Activated CD8-positive, alpha-beta T cell treated with anti-CD3 and anti-CD28 coated beads for 36 hours (primary cell): ENCODE results near the gene CRISP2. TPM values are rescaled to one million over a fixed set of nuclear protein-coding genes. Genes with fewer than 3 reads are reported as not detected.

Source experiments
- ATAC-seq: fragments of 200-7000 bp; cut with Tn5 transposase; one replicate; pipeline ENCODE4 v1.10.0; 2021; ENCODE audit warnings: mild to moderate bottlenecking, moderate library complexity
- CTCF ChIA-PET: fragments of 350-600 bp; sonication (Branson Sonifier 250); formaldehyde crosslinking; loops from one replicate; lab custom pipeline; 2021; ENCODE audit warnings: antibody characterized with exemption; lab: Charles Lee
- POLR2A ChIA-PET: fragments of 350-600 bp; sonication (Branson Sonifier 250); formaldehyde crosslinking; loops from one replicate; lab custom pipeline; 2021; ENCODE audit warnings: antibody characterized with exemption; lab: Charles Lee
- DNase-seq: peaks from one replicate; pipeline ENCODE4 v3.0.0-alpha.2; 2020
- H3K27ac Mint-ChIP-seq: one replicate; pipeline ENCODE4 v1.8.0; 2021; ENCODE audit warnings: mild to moderate bottlenecking, mixed read lengths
- H3K27me3 Mint-ChIP-seq: one replicate; pipeline ENCODE4 v1.8.0; 2021; ENCODE audit warnings: mixed read lengths
- H3K36me3 Mint-ChIP-seq: one replicate; pipeline ENCODE4 v1.8.0; 2021; ENCODE audit warnings: low read depth, mixed read lengths
- H3K4me1 Mint-ChIP-seq: one replicate; pipeline ENCODE4 v1.8.0; 2021; ENCODE audit warnings: low read depth, mixed read lengths
- H3K4me3 Mint-ChIP-seq: one replicate; pipeline ENCODE4 v1.8.0; 2021; ENCODE audit warnings: mild to moderate bottlenecking, moderate library complexity, mixed read lengths
- H3K9me3 Mint-ChIP-seq: one replicate; pipeline ENCODE4 v1.8.0; 2021; ENCODE audit warnings: mixed read lengths
- intact Hi-C: fragments of 100-400 bp; cut with micrococcal nuclease; formaldehyde crosslinking; loops from one replicate; pipeline ENCODE4 v1.10.0; 2022
- total RNA-seq, 2 experiments: library from RNA; stranded (reverse); gene quantifications; one replicate each; pipeline ENCODE4 v1.2.3, GENCODE V29; 2021
- TF ChIP-seq, protein P1 (sequence below): fragments of 200-600 bp; IDR thresholded peaks from one replicate; pipeline ENCODE4 v1.8.0; 2022; ENCODE audit warnings: antibody characterized with exemption, mild to moderate bottlenecking

The CRISP2 gene
- total RNA-seq, 2 experiments from 2014 or later = not detected

- H3K4me3 Mint-ChIP-seq = no peak overlapping the region
- ChIA-PET CTCF (no interaction called here), POLR2A (no interaction called here)
- TF ChIP-seq, protein P1, sequence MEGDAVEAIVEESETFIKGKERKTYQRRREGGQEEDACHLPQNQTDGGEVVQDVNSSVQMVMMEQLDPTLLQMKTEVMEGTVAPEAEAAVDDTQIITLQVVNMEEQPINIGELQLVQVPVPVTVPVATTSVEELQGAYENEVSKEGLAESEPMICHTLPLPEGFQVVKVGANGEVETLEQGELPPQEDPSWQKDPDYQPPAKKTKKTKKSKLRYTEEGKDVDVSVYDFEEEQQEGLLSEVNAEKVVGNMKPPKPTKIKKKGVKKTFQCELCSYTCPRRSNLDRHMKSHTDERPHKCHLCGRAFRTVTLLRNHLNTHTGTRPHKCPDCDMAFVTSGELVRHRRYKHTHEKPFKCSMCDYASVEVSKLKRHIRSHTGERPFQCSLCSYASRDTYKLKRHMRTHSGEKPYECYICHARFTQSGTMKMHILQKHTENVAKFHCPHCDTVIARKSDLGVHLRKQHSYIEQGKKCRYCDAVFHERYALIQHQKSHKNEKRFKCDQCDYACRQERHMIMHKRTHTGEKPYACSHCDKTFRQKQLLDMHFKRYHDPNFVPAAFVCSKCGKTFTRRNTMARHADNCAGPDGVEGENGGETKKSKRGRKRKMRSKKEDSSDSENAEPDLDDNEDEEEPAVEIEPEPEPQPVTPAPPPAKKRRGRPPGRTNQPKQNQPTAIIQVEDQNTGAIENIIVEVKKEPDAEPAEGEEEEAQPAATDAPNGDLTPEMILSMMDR = no peak
- ATAC-seq (no peak), DNase-seq (no peak)
- H3K27ac Mint-ChIP-seq = no peak overlapping the region
- H3K27me3 Mint-ChIP-seq = no peaks in the 10 kb centered on the region
- no peaks in the 10 kb centered on the region for H3K4me1 Mint-ChIP-seq
- H3K9me3 Mint-ChIP-seq = no peaks in the 10 kb centered on the region
- H3K36me3 Mint-ChIP-seq = no peaks in the 10 kb centered on the region
- intact Hi-C loops = no loop called here
Measured at GRCh38 chr6:49645139-49645538, 68.2 kb downstream of the CRISP2 start.

Other genes starting within 250 kb of the CRISP2 start
- gene GLYATL3, start 213.6 kb downstream of the CRISP2 start, total RNA-seq = not detected
- gene C6orf141, start 162.9 kb downstream of the CRISP2 start, total RNA-seq = under 1 TPM; 0.43 to 0.87 TPM
- gene RHAG, start 76.7 kb downstream of the CRISP2 start, total RNA-seq = not detected
- not detected for gene CRISP3, start 30.8 kb upstream of the CRISP2 start, total RNA-seq
- gene PGK2, start 73.7 kb upstream of the CRISP2 start, total RNA-seq = not detected
- gene CRISP1, start 153.0 kb upstream of the CRISP2 start, total RNA-seq = not detected